Breast epithelium (tissue), 3 donors: Measurements from ENCODE around the gene ENDOV.

Experiments used
- CTCF ChIP-seq, 3 donors: fragments of 450-650 bp; IDR thresholded peaks; one replicate each; pipeline ENCODE4 v1.5.1; 2016 to 2017; ENCODE audit warnings: antibody characterized with exemption in 3 of 3, mild to moderate bottlenecking in 3 of 3, moderate library complexity in 3 of 3
- POLR2A ChIP-seq: fragments of 450-650 bp; IDR thresholded peaks from one replicate; pipeline ENCODE4 v1.6.1; 2016; ENCODE audit warnings: antibody characterized with exemption, mild to moderate bottlenecking, moderate library complexity
- POLR2AphosphoS5 ChIP-seq, 3 donors: sonication (generic); formaldehyde crosslinking; IDR thresholded peaks; one replicate each; pipeline ENCODE4 v1.6.1; 2017; ENCODE audit warnings: antibody characterized with exemption in 3 of 3

- TF ChIP-seq POLR2AphosphoS5 (IDR thresholded peaks at IDR 0.05) (no peak), CTCF (IDR thresholded peaks at IDR 0.05) (no peak), POLR2A (no peak)
Measured at GRCh38 chr17:80385046-80385445, 29.9 kb upstream of the ENDOV start.
